Measurements from ENCODE around the gene HYCC2.
"Not testable (repeated sequence)": the region's sequence is repeated elsewhere in the genome, so short reads cannot be mapped to it uniquely, and the experiment has no call there.

The HYCC2 gene

GRCh38 chr2:201117735-201118094 is 46.2 kb upstream of the HYCC2 start:
- H2BK5ac ChIP-seq (ENCODE audit: low read depth, low read length, poor library complexity, severe bottlenecking); H3K18ac ChIP-seq (ENCODE audit: low read depth in 1 of 2, low read length in 2 of 2); H2BK15ac ChIP-seq (ENCODE audit: low read depth, poor library complexity, severe bottlenecking); H2BK12ac ChIP-seq (ENCODE audit: low read length in 2 of 2); H3K27me3 ChIP-seq (ENCODE audit: control insufficient read depth in 1 of 2, insufficient read depth in 1 of 2, low read length in 2 of 2); H4K91ac ChIP-seq (ENCODE audit: low read length); H3K79me1 ChIP-seq (replicated peaks; ENCODE audit: low read length, poor library complexity, severe bottlenecking); H3K36me3 ChIP-seq (ENCODE audit: control insufficient read depth in 1 of 2, insufficient read depth in 2 of 2, low read depth in 1 of 2, low read length in 2 of 2); H3K23ac ChIP-seq (ENCODE audit: low read length in 2 of 2); H4K8ac ChIP-seq (ENCODE audit: low read length); DNase-seq; H2AK5ac ChIP-seq (ENCODE audit: low read length, severe bottlenecking); H3K14ac ChIP-seq (ENCODE audit: low read length in 2 of 2); H2AFZ ChIP-seq (ENCODE audit: low read depth, low read length); H3K9me3 ChIP-seq (ENCODE audit: control insufficient read depth, low read length); H3K4ac ChIP-seq (ENCODE audit: low read depth in 1 of 2, low read length in 2 of 2): not testable (repeated sequence)
- Histone ChIP-seq H3K9ac (ENCODE audit: low read length) (peak overlapping the region; percentile 100), H3K4me3 (ENCODE audit: insufficient read depth in 1 of 2, low read depth in 1 of 2, low read length in 2 of 2) (peak overlapping the region in 1 of 2 experiments; percentile 97), H3K4me1 (ENCODE audit: control insufficient read depth, insufficient read depth, low read depth, low read length) (peaks cover 12% of the 10 kb centered on the region), H3K27ac (ENCODE audit: low read length, poor library complexity, severe bottlenecking) (peak overlapping the region; percentile 98), H2BK120ac (ENCODE audit: low read depth, low read length) (peak overlapping the region; percentile 6), H3K4me2 (ENCODE audit: low read length, poor library complexity, severe bottlenecking) (peak overlapping the region; percentile 84)
- 89% methylated on average over 12 of the region's 13 CpGs for WGBS

GRCh38 chr2:201116959-201117734 is 45.7 kb upstream of the HYCC2 start:
- H2BK15ac ChIP-seq (ENCODE audit: low read depth, poor library complexity, severe bottlenecking): peak overlapping the region; percentile 71
- H3K14ac ChIP-seq (ENCODE audit: low read length in 2 of 2): no peak overlapping the region
- H3K79me1 ChIP-seq (replicated peaks; ENCODE audit: low read length, poor library complexity, severe bottlenecking): peaks cover 5% of the 10 kb centered on the region
- H2BK120ac ChIP-seq (ENCODE audit: low read depth, low read length): peak overlapping the region; percentile 98
- H3K4ac ChIP-seq (ENCODE audit: low read depth in 1 of 2, low read length in 2 of 2): peak overlapping the region; percentile 42 to 96
- H3K4me3 ChIP-seq (ENCODE audit: insufficient read depth in 1 of 2, low read depth in 1 of 2, low read length in 2 of 2): peak overlapping the region; percentile 85 to 97
- H3K9me3 ChIP-seq (ENCODE audit: control insufficient read depth, low read length): no peaks in the 10 kb centered on the region
- peak overlapping the region in 1 of 2 experiments; percentile 45 for H3K23ac ChIP-seq (ENCODE audit: low read length in 2 of 2)
- H2AK5ac ChIP-seq (ENCODE audit: low read length, severe bottlenecking): peak overlapping the region; percentile 48
- no peaks in the 10 kb centered on the region for H3K27me3 ChIP-seq (ENCODE audit: control insufficient read depth in 1 of 2, insufficient read depth in 1 of 2, low read length in 2 of 2)
- no peaks in the 10 kb centered on the region for H3K36me3 ChIP-seq (ENCODE audit: control insufficient read depth in 1 of 2, insufficient read depth in 2 of 2, low read depth in 1 of 2, low read length in 2 of 2)
- peak overlapping the region; percentile 84 for H3K4me2 ChIP-seq (ENCODE audit: low read length, poor library complexity, severe bottlenecking)
- peak overlapping the region; percentile 100 for H3K9ac ChIP-seq (ENCODE audit: low read length)
- peak overlapping the region; percentile 98 for H3K27ac ChIP-seq (ENCODE audit: low read length, poor library complexity, severe bottlenecking)
- no peak overlapping the region for H4K91ac ChIP-seq (ENCODE audit: low read length)
- 45% methylated on average over 22 of the region's 22 CpGs for WGBS
- peak; percentile 95 for DNase-seq
- H2BK12ac ChIP-seq (ENCODE audit: low read length in 2 of 2): no peak overlapping the region
- peak overlapping the region; percentile 98 for H4K8ac ChIP-seq (ENCODE audit: low read length)
- H2BK5ac ChIP-seq (ENCODE audit: low read depth, low read length, poor library complexity, severe bottlenecking): peak overlapping the region; percentile 97
- peaks cover 12% of the 10 kb centered on the region for H3K4me1 ChIP-seq (ENCODE audit: control insufficient read depth, insufficient read depth, low read depth, low read length)
- peak overlapping the region; percentile 16 for H2AFZ ChIP-seq (ENCODE audit: low read depth, low read length)
- peak overlapping the region; percentile 41 to 98 for H3K18ac ChIP-seq (ENCODE audit: low read depth in 1 of 2, low read length in 2 of 2)

- peak within 1 kb of the TSS; percentile 99 for H2BK15ac ChIP-seq (ENCODE audit: low read depth, poor library complexity, severe bottlenecking)
- peak within 1 kb of the TSS; percentile 30 to 61 for H2BK12ac ChIP-seq (ENCODE audit: low read length in 2 of 2)
- peak within 1 kb of the TSS in 1 of 2 experiments; percentile 93 for H3K14ac ChIP-seq (ENCODE audit: low read length in 2 of 2)
- peak within 1 kb of the TSS; percentile 41 to 98 for H3K18ac ChIP-seq (ENCODE audit: low read depth in 1 of 2, low read length in 2 of 2)
- H3K4me3 ChIP-seq (ENCODE audit: insufficient read depth in 1 of 2, low read depth in 1 of 2, low read length in 2 of 2): peak within 1 kb of the TSS; percentile 85 to 97
- no peaks in the 10 kb centered on the region for H3K27me3 ChIP-seq (ENCODE audit: control insufficient read depth in 1 of 2, insufficient read depth in 1 of 2, low read length in 2 of 2)
- DNase-seq: peak; percentile 86
- H4K91ac ChIP-seq (ENCODE audit: low read length): peak within 1 kb of the TSS; percentile 98
- H3K4me2 ChIP-seq (ENCODE audit: low read length, poor library complexity, severe bottlenecking): peak within 1 kb of the TSS; percentile 84
- H2AFZ ChIP-seq (ENCODE audit: low read depth, low read length): peak within 1 kb of the TSS; percentile 16
- peak within 1 kb of the TSS; percentile 97 for H2BK5ac ChIP-seq (ENCODE audit: low read depth, low read length, poor library complexity, severe bottlenecking)
- peak within 1 kb of the TSS; percentile 90 for H2AK5ac ChIP-seq (ENCODE audit: low read length, severe bottlenecking)
- H4K8ac ChIP-seq (ENCODE audit: low read length): peak within 1 kb of the TSS; percentile 98
- peak within 1 kb of the TSS; percentile 86 to 96 for H3K4ac ChIP-seq (ENCODE audit: low read depth in 1 of 2, low read length in 2 of 2)
- peak within 1 kb of the TSS; percentile 100 for H3K9ac ChIP-seq (ENCODE audit: low read length)
- H3K23ac ChIP-seq (ENCODE audit: low read length in 2 of 2): peak within 1 kb of the TSS; percentile 81 to 92
- peaks cover 5% of the 10 kb centered on the region for H3K79me1 ChIP-seq (replicated peaks; ENCODE audit: low read length, poor library complexity, severe bottlenecking)
- 8% methylated on average over 68 of the region's 75 CpGs for WGBS
- no peaks in the 10 kb centered on the region for H3K9me3 ChIP-seq (ENCODE audit: control insufficient read depth, low read length)
- H2BK120ac ChIP-seq (ENCODE audit: low read depth, low read length): peak within 1 kb of the TSS; percentile 98
- peak within 1 kb of the TSS; percentile 98 for H3K27ac ChIP-seq (ENCODE audit: low read length, poor library complexity, severe bottlenecking)
- H3K4me1 ChIP-seq (ENCODE audit: control insufficient read depth, insufficient read depth, low read depth, low read length): peaks cover 12% of the 10 kb centered on the region
- no peaks in the 10 kb centered on the region for H3K36me3 ChIP-seq (ENCODE audit: control insufficient read depth in 1 of 2, insufficient read depth in 2 of 2, low read depth in 1 of 2, low read length in 2 of 2)
Measured at GRCh38 chr2:201116115-201116958, 44.9 kb upstream of the HYCC2 start, which contains the start of gene CFLAR. CFLAR (plus strand) TSS chr2:201116164; CDS start chr2:201129866, 13,702 bp downstream.

- no peak overlapping the region for H2BK15ac ChIP-seq (ENCODE audit: low read depth, poor library complexity, severe bottlenecking)
- H2AK5ac ChIP-seq (ENCODE audit: low read length, severe bottlenecking): peak overlapping the region; percentile 1
- H3K4me1 ChIP-seq (ENCODE audit: control insufficient read depth, insufficient read depth, low read depth, low read length): peaks cover 12% of the 10 kb centered on the region
- no peak overlapping the region for H3K23ac ChIP-seq (ENCODE audit: low read length in 2 of 2)
- peak overlapping the region; percentile 13 for H3K27ac ChIP-seq (ENCODE audit: low read length, poor library complexity, severe bottlenecking)
- H3K36me3 ChIP-seq (ENCODE audit: control insufficient read depth in 1 of 2, insufficient read depth in 2 of 2, low read depth in 1 of 2, low read length in 2 of 2): no peaks in the 10 kb centered on the region
- H3K9me3 ChIP-seq (ENCODE audit: control insufficient read depth, low read length): no peaks in the 10 kb centered on the region
- no peak overlapping the region for H4K91ac ChIP-seq (ENCODE audit: low read length)
- H3K14ac ChIP-seq (ENCODE audit: low read length in 2 of 2): no peak overlapping the region
- H3K4me3 ChIP-seq (ENCODE audit: insufficient read depth in 1 of 2, low read depth in 1 of 2, low read length in 2 of 2): peak overlapping the region in 1 of 2 experiments; percentile 97
- no peak overlapping the region for H3K4ac ChIP-seq (ENCODE audit: low read depth in 1 of 2, low read length in 2 of 2)
- H2BK120ac ChIP-seq (ENCODE audit: low read depth, low read length): no peak overlapping the region
- no peak overlapping the region for H2BK12ac ChIP-seq (ENCODE audit: low read length in 2 of 2)
- no peak overlapping the region for H2BK5ac ChIP-seq (ENCODE audit: low read depth, low read length, poor library complexity, severe bottlenecking)
- no peak overlapping the region for H2AFZ ChIP-seq (ENCODE audit: low read depth, low read length)
- H3K18ac ChIP-seq (ENCODE audit: low read depth in 1 of 2, low read length in 2 of 2): no peak overlapping the region
- H3K79me1 ChIP-seq (replicated peaks; ENCODE audit: low read length, poor library complexity, severe bottlenecking): peaks cover 5% of the 10 kb centered on the region
- H3K27me3 ChIP-seq (ENCODE audit: control insufficient read depth in 1 of 2, insufficient read depth in 1 of 2, low read length in 2 of 2): no peaks in the 10 kb centered on the region
- no peak for DNase-seq
- H3K9ac ChIP-seq (ENCODE audit: low read length): peak overlapping the region; percentile 100
- peak overlapping the region; percentile 5 for H3K4me2 ChIP-seq (ENCODE audit: low read length, poor library complexity, severe bottlenecking)
- H4K8ac ChIP-seq (ENCODE audit: low read length): no peak overlapping the region
Measured at GRCh38 chr2:201114846-201115245, 43.4 kb upstream of the HYCC2 start.

Measured in mesenchymal stem cell (in vitro differentiated cells and primary cell).